SKM-1 treated with dmso at 0.1 percent for 144 hours (cell line): ENCODE results near the gene TRIM23.
A peak's percentile ranks its signal among the peaks of the same experiment; 100 is the strongest.
"Not testable (repeated sequence)": the region's sequence is repeated elsewhere in the genome, so short reads cannot be mapped to it uniquely, and the experiment has no call there.

Source experiments
- DNase-seq: peaks from one replicate; lab custom pipeline; 2025; ENCODE audit not compliant: unreplicated experiment; lab: John Stamatoyannopoulos, UW

Gene TRIM23

GRCh38 chr5:65624025-65624570 is at the start of gene TRIM23:
TSS of gene TRIM23 (minus strand) at chr5:65624333. CDS start at chr5:65624274, 59 bp downstream.
- peak; percentile 92 for DNase-seq

- peak; percentile 26 for DNase-seq
These were observed 48.7 kb upstream of the TRIM23 start for GRCh38 chr5:65672796-65673195.

- peak; percentile 22 for DNase-seq
These were observed 44.6 kb upstream of the TRIM23 start for GRCh38 chr5:65668696-65669095.

GRCh38 chr5:65663804-65664521 is 39.8 kb upstream of the TRIM23 start:
- DNase-seq = no peak

GRCh38 chr5:65654713-65655112 is 30.6 kb upstream of the TRIM23 start:
- DNase-seq = no peak

GRCh38 chr5:65651144-65651543 is 27.0 kb upstream of the TRIM23 start:
- DNase-seq = no peak

- DNase-seq = no peak
These were observed 23.8 kb upstream of the TRIM23 start for GRCh38 chr5:65647941-65648340.

- DNase-seq = no peak
These were observed 22.8 kb upstream of the TRIM23 start for GRCh38 chr5:65646938-65647337.

- no peak for DNase-seq
These were observed 16.1 kb upstream of the TRIM23 start for GRCh38 chr5:65640240-65640639.

- DNase-seq = no peak
These were observed 6.8 kb upstream of the TRIM23 start for GRCh38 chr5:65630981-65631380.

GRCh38 chr5:65625743-65626142 is 1.6 kb upstream of the TRIM23 start:
- DNase-seq = no peak

- peak; percentile 92 for DNase-seq
These were observed 730 bp upstream of the TRIM23 start, which contains the start of the genes SHLD3 and TRAPPC13 for GRCh38 chr5:65624571-65625555. TSS of gene SHLD3 (plus strand) at chr5:65625027. CDS start at chr5:65629588, 4,561 bp downstream. TSS of gene TRAPPC13 (plus strand) at chr5:65625027. CDS start at chr5:65625061, 34 bp downstream.

- DNase-seq = no peak
These were observed 651 bp downstream of the TRIM23 start for GRCh38 chr5:65623482-65623881.

GRCh38 chr5:65621961-65622360 is 2.2 kb downstream of the TRIM23 start:
- not testable (repeated sequence) for DNase-seq

GRCh38 chr5:65620021-65620420 is 4.1 kb downstream of the TRIM23 start:
- no peak for DNase-seq

- DNase-seq = no peak
These were observed 11.7 kb downstream of the TRIM23 start for GRCh38 chr5:65612298-65612907.

- DNase-seq = no peak
These were observed 12.6 kb downstream of the TRIM23 start for GRCh38 chr5:65611524-65611923.

GRCh38 chr5:65601761-65602160 is 22.4 kb downstream of the TRIM23 start:
- not testable (repeated sequence) for DNase-seq

- no peak for DNase-seq
These were observed 35.4 kb downstream of the TRIM23 start for GRCh38 chr5:65588694-65589093.

GRCh38 chr5:65577141-65577540 is 47.0 kb downstream of the TRIM23 start:
- no peak for DNase-seq
